Hepatocyte (in vitro differentiated cells): ENCODE data around the gene PCBP3. TPM values are rescaled to one million over a fixed set of nuclear protein-coding genes. Genes with fewer than 3 reads are reported as not detected.

ENCODE experiments used
- DNase-seq: peaks from one replicate; pipeline ENCODE4 v3.0.0-alpha.2; 2016; ENCODE audit warnings: low spot score
- H2AFZ ChIP-seq: fragments of 200-600 bp; sonication (generic); 2 replicates; pipeline ENCODE4 v1.6.0; 2016; ENCODE audit warnings: antibody characterized with exemption, mild to moderate bottlenecking
- H3K27ac ChIP-seq: fragments of 200-600 bp; sonication (generic); 2 replicates; pipeline ENCODE4 v1.5.1; 2016; ENCODE audit warnings: mild to moderate bottlenecking
- H3K27me3 ChIP-seq: fragments of 200-600 bp; sonication (generic); 2 replicates; pipeline ENCODE4 v1.6.1; 2016
- H3K36me3 ChIP-seq: fragments of 200-600 bp; sonication (generic); replicated peaks from 2 replicates; pipeline ENCODE4 v1.5.1; 2016; ENCODE audit warnings: low read depth; ENCODE audit not compliant: insufficient read depth
- H3K4me1 ChIP-seq: fragments of 200-600 bp; sonication (generic); 2 replicates; pipeline ENCODE4 v1.5.1; 2016; ENCODE audit warnings: mild to moderate bottlenecking, moderate library complexity; ENCODE audit not compliant: insufficient read depth
- H3K4me2 ChIP-seq: fragments of 200-600 bp; sonication (generic); 2 replicates; pipeline ENCODE4 v1.6.0; 2016
- H3K4me3 ChIP-seq: fragments of 200-600 bp; sonication (generic); 2 replicates; pipeline ENCODE4 v1.5.1; 2016; ENCODE audit warnings: mild to moderate bottlenecking
- H3K79me2 ChIP-seq: fragments of 200-600 bp; sonication (generic); 2 replicates; pipeline ENCODE4 v1.6.0; 2017; ENCODE audit warnings: mild to moderate bottlenecking
- H3K9me2 ChIP-seq: fragments of 200-600 bp; sonication (generic); replicated peaks from 2 replicates; pipeline ENCODE4 v1.6.0; 2017; ENCODE audit warnings: mild to moderate bottlenecking; ENCODE audit not compliant: insufficient read depth
- H3K9me3 ChIP-seq: fragments of 200-600 bp; sonication (generic); 2 replicates; pipeline ENCODE4 v1.5.1; 2016; ENCODE audit warnings: low read depth, mild to moderate bottlenecking
- H4K20me1 ChIP-seq: fragments of 200-600 bp; sonication (generic); 2 replicates; pipeline ENCODE4 v1.6.0; 2016; ENCODE audit warnings: mild to moderate bottlenecking; ENCODE audit not compliant: insufficient read depth, poor library complexity, severe bottlenecking
- EZH2 ChIP-seq: fragments of 200-600 bp; sonication (generic); IDR thresholded peaks from 2 replicates; pipeline ENCODE4 v1.6.1; 2016; ENCODE audit warnings: antibody characterized with exemption, mild to moderate bottlenecking, borderline replicate concordance
- EZH2phosphoT487 ChIP-seq: fragments of 200-600 bp; sonication (generic); IDR thresholded peaks from one replicate; pipeline ENCODE4 v1.6.1; 2018; ENCODE audit warnings: antibody characterized with exemption, mild to moderate bottlenecking, low read depth, moderate library complexity; ENCODE audit not compliant: unreplicated experiment, severe bottlenecking
- WGBS: methylation state at CpG from one replicate; pipeline ENCODE4 v1.1.6; 2016; ENCODE audit warnings: low lambda C conversion rate; ENCODE audit errors: missing lambda C conversion rate; 5-methylcytosine and 5-hydroxymethylcytosine counted together
- polyA plus RNA-seq: library from polyadenylated mRNA; unstranded; fragments of >200 nt; fragmentation: Nextera tagmentation; extraction: Ambion mirVana; gene quantifications from 2 replicates; pipeline ENCODE4 v1.2.1, GENCODE V29; 2016
- total RNA-seq: library from RNA; depleted of rRNA; stranded (reverse); fragments of >200 nt; gene quantifications from 2 replicates; pipeline ENCODE4 v1.2.3, GENCODE V29; 2014
- TF ChIP-seq, protein P1 (sequence below): fragments of 200-600 bp; sonication (generic); IDR thresholded peaks from 2 replicates; pipeline ENCODE4 v1.5.1; 2016; ENCODE audit warnings: antibody characterized with exemption, mild to moderate bottlenecking; ENCODE audit not compliant: poor library complexity

PCBP3 gene
- total and polyA plus RNA-seq, 2 experiments from 2014 or later: 3.1 to 8.8 TPM

- no peak for DNase-seq
- no peaks in the 10 kb centered on the region for H3K4me1 ChIP-seq
- no peak for TF ChIP-seq EZH2phosphoT487
- TF ChIP-seq EZH2: no peak
- TF ChIP-seq, protein P1, sequence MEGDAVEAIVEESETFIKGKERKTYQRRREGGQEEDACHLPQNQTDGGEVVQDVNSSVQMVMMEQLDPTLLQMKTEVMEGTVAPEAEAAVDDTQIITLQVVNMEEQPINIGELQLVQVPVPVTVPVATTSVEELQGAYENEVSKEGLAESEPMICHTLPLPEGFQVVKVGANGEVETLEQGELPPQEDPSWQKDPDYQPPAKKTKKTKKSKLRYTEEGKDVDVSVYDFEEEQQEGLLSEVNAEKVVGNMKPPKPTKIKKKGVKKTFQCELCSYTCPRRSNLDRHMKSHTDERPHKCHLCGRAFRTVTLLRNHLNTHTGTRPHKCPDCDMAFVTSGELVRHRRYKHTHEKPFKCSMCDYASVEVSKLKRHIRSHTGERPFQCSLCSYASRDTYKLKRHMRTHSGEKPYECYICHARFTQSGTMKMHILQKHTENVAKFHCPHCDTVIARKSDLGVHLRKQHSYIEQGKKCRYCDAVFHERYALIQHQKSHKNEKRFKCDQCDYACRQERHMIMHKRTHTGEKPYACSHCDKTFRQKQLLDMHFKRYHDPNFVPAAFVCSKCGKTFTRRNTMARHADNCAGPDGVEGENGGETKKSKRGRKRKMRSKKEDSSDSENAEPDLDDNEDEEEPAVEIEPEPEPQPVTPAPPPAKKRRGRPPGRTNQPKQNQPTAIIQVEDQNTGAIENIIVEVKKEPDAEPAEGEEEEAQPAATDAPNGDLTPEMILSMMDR: no peak
- H4K20me1 ChIP-seq: peaks cover 3% of the 10 kb centered on the region
- 65% methylated on average over 8 of the region's 8 CpGs for WGBS
- no peaks in the 10 kb centered on the region for H3K9me2 ChIP-seq
- H2AFZ ChIP-seq: no peak overlapping the region
- no peak overlapping the region for H3K27ac ChIP-seq
- H3K9me3 ChIP-seq: no peaks in the 10 kb centered on the region
- no peaks in the 10 kb centered on the region for H3K79me2 ChIP-seq
- no peaks in the 10 kb centered on the region for H3K36me3 ChIP-seq
- H3K27me3 ChIP-seq: no peaks in the 10 kb centered on the region
- H3K4me3 ChIP-seq: no peak overlapping the region
- H3K4me2 ChIP-seq: no peak overlapping the region
Observed at GRCh38 chr21:45797338-45797737, 153.8 kb downstream of the PCBP3 start.

- Histone ChIP-seq H3K4me3 (no peak overlapping the region), H3K79me2 (no peaks in the 10 kb centered on the region), H3K27me3 (no peaks in the 10 kb centered on the region), H3K4me2 (no peak overlapping the region), H3K9me2 (no peaks in the 10 kb centered on the region), H3K4me1 (no peaks in the 10 kb centered on the region), H2AFZ (no peak overlapping the region), H3K27ac (no peak overlapping the region), H3K36me3 (no peaks in the 10 kb centered on the region), H4K20me1 (peaks cover 3% of the 10 kb centered on the region), H3K9me3 (no peaks in the 10 kb centered on the region)
- 86% methylated on average over 9 of the region's 9 CpGs for WGBS
- TF ChIP-seq EZH2phosphoT487 (no peak), EZH2 (no peak)
- no peak for DNase-seq
Observed at GRCh38 chr21:45799765-45800338, 156.3 kb downstream of the PCBP3 start.

GRCh38 chr21:45800339-45801080 is 157.0 kb downstream of the PCBP3 start:
- Histone ChIP-seq H3K9me2 (no peaks in the 10 kb centered on the region), H3K27ac (no peak overlapping the region), H3K4me2 (no peak overlapping the region), H3K36me3 (no peaks in the 10 kb centered on the region), H3K79me2 (no peaks in the 10 kb centered on the region), H3K27me3 (no peaks in the 10 kb centered on the region), H2AFZ (no peak overlapping the region), H3K4me1 (no peaks in the 10 kb centered on the region), H3K9me3 (no peaks in the 10 kb centered on the region), H4K20me1 (no peaks in the 10 kb centered on the region), H3K4me3 (no peak overlapping the region)
- DNase-seq: no peak
- no peak for TF ChIP-seq EZH2phosphoT487
- WGBS: 86% methylated on average over 14 of the region's 14 CpGs

GRCh38 chr21:45801129-45801964 is 157.8 kb downstream of the PCBP3 start:
- Histone ChIP-seq H2AFZ (no peak overlapping the region), H3K9me3 (no peaks in the 10 kb centered on the region), H3K36me3 (no peaks in the 10 kb centered on the region), H3K79me2 (no peaks in the 10 kb centered on the region), H3K27ac (no peak overlapping the region), H3K9me2 (no peaks in the 10 kb centered on the region), H4K20me1 (no peaks in the 10 kb centered on the region), H3K4me2 (no peak overlapping the region), H3K4me3 (no peak overlapping the region), H3K27me3 (no peaks in the 10 kb centered on the region), H3K4me1 (no peaks in the 10 kb centered on the region)
- no peak for DNase-seq
- 94% methylated on average over 7 of the region's 7 CpGs for WGBS
- TF ChIP-seq, protein P1: no peak
- TF ChIP-seq EZH2phosphoT487 (no peak), EZH2 (no peak)
